Subcutaneous abdominal adipose tissue (tissue), 5 donors: ENCODE data around the gene MPV17.

Source experiments
- H3K27ac ChIP-seq: one replicate; pipeline ENCODE4 v1.7.0; 2013; ENCODE audit warnings: low read depth, mild to moderate bottlenecking, inconsistent platforms, low read length, moderate library complexity
- H3K27me3 ChIP-seq, 5 donors: one replicate each; pipeline ENCODE4 v1.7.0; 2013; ENCODE audit warnings: low read length in 5 of 5, inconsistent platforms in 1 of 5; ENCODE audit not compliant: control insufficient read depth in 5 of 5, insufficient read depth in 4 of 5
- H3K36me3 ChIP-seq, 5 donors: one replicate each; pipeline ENCODE4 v1.7.0; 2013; ENCODE audit warnings: low read length in 5 of 5; ENCODE audit not compliant: control insufficient read depth in 5 of 5, insufficient read depth in 5 of 5
- H3K4me1 ChIP-seq, 5 donors: one replicate each; pipeline ENCODE4 v1.7.0; 2013; ENCODE audit warnings: low read length in 5 of 5, mild to moderate bottlenecking in 3 of 5, moderate library complexity in 1 of 5; ENCODE audit not compliant: control insufficient read depth in 5 of 5, insufficient read depth in 5 of 5
- H3K4me3 ChIP-seq, 5 donors: one replicate each; pipeline ENCODE4 v1.7.0; 2013; ENCODE audit warnings: low read length in 5 of 5, low read depth in 1 of 5
- H3K9ac ChIP-seq, 5 donors: one replicate each; pipeline ENCODE4 v1.7.0; 2013; ENCODE audit warnings: low read length in 5 of 5, mild to moderate bottlenecking in 4 of 5, moderate library complexity in 3 of 5
- H3K9me3 ChIP-seq, 5 donors: one replicate each; pipeline ENCODE4 v1.7.0; 2013; ENCODE audit warnings: low read length in 5 of 5; ENCODE audit not compliant: control insufficient read depth in 5 of 5
- donor health status: healthy.
- donor health status: healthy.
- donor health status: healthy.
- donor health status: healthy.
- donor health status: healthy.

Gene MPV17

GRCh38 chr2:27322766-27323595 is at the start of gene MPV17:
Gene MPV17 (minus strand): TSS chr2:27323097. CDS start chr2:27322517, 580 bp downstream.
- Histone ChIP-seq H3K9ac (peak within 1 kb of the TSS; percentile 94 to 99 (median 99)), H3K27ac (peak within 1 kb of the TSS; percentile 97), H3K36me3 (peaks cover 8 to 21% (median 18%) of the 10 kb centered on the region in 5 donors), H3K4me1 (peaks cover 9 to 31% (median 28%) of the 10 kb centered on the region in 5 donors), H3K27me3 (no peaks in the 10 kb centered on the region), H3K4me3 (peak within 1 kb of the TSS; percentile 87 to 98 (median 90)), H3K9me3 (no peaks in the 10 kb centered on the region)

GRCh38 chr2:27370816-27371620 is 48.1 kb upstream of the MPV17 start:
- peak overlapping the region; percentile 70 to 98 (median 91) for H3K4me3 ChIP-seq
- peak overlapping the region; percentile 96 for H3K27ac ChIP-seq
- peak overlapping the region; percentile 97 to 100 (median 99) for H3K9ac ChIP-seq
- H3K36me3 ChIP-seq = peaks cover 11 to 65% (median 55%) of the 10 kb centered on the region in 5 donors
- H3K9me3 ChIP-seq = no peaks in the 10 kb centered on the region
- H3K27me3 ChIP-seq = no peaks in the 10 kb centered on the region
- peaks cover 10 to 39% (median 33%) of the 10 kb centered on the region in 5 donors for H3K4me1 ChIP-seq

- Histone ChIP-seq H3K4me3 (peak within 1 kb of the TSS; percentile 78 to 98 (median 91)), H3K27ac (peak within 1 kb of the TSS; percentile 96), H3K9ac (peak within 1 kb of the TSS; percentile 97 to 100 (median 99)), H3K27me3 (no peaks in the 10 kb centered on the region), H3K36me3 (peaks cover 11 to 64% (median 54%) of the 10 kb centered on the region in 5 donors), H3K4me1 (peaks cover 10 to 39% (median 33%) of the 10 kb centered on the region in 5 donors), H3K9me3 (no peaks in the 10 kb centered on the region)
These were observed 47.3 kb upstream of the MPV17 start, which contains the start of the genes EIF2B4 and SNX17 for GRCh38 chr2:27370026-27370815. Gene EIF2B4 (minus strand): TSS chr2:27370338. CDS start chr2:27370314, 24 bp downstream. Gene SNX17 (plus strand): TSS chr2:27370616. CDS start chr2:27370744, 128 bp downstream.

- peak overlapping the region; percentile 96 for H3K27ac ChIP-seq
- no peaks in the 10 kb centered on the region for H3K27me3 ChIP-seq
- H3K9ac ChIP-seq = peak overlapping the region; percentile 82 to 99 (median 95)
- peaks cover 10 to 39% (median 33%) of the 10 kb centered on the region in 5 donors for H3K4me1 ChIP-seq
- peak overlapping the region; percentile 78 to 98 (median 91) for H3K4me3 ChIP-seq
- no peaks in the 10 kb centered on the region for H3K9me3 ChIP-seq
- H3K36me3 ChIP-seq = peaks cover 11 to 61% (median 54%) of the 10 kb centered on the region in 5 donors
These were observed 46.7 kb upstream of the MPV17 start for GRCh38 chr2:27369471-27370025.

- H3K9ac ChIP-seq = no peak overlapping the region
- peaks cover 0 to 3% (median 3%) of the 10 kb centered on the region in 5 donors for H3K4me1 ChIP-seq
- no peak overlapping the region for H3K27ac ChIP-seq
- no peaks in the 10 kb centered on the region for H3K9me3 ChIP-seq
- no peak overlapping the region for H3K4me3 ChIP-seq
- no peaks in the 10 kb centered on the region for H3K27me3 ChIP-seq
- H3K36me3 ChIP-seq = peaks cover 15 to 52% (median 45%) of the 10 kb centered on the region in 5 donors
These were observed 41.0 kb upstream of the MPV17 start for GRCh38 chr2:27363933-27364332.

- Histone ChIP-seq H3K27ac (no peak overlapping the region), H3K4me1 (peaks cover 0 to 7% (median 4%) of the 10 kb centered on the region in 5 donors), H3K9ac (no peak overlapping the region), H3K36me3 (peaks cover 11 to 44% (median 40%) of the 10 kb centered on the region in 5 donors), H3K4me3 (no peak overlapping the region), H3K27me3 (no peaks in the 10 kb centered on the region), H3K9me3 (no peaks in the 10 kb centered on the region)
These were observed 40.0 kb upstream of the MPV17 start for GRCh38 chr2:27362678-27363420.

- Histone ChIP-seq H3K4me1 (peaks cover 7 to 39% (median 30%) of the 10 kb centered on the region in 5 donors), H3K4me3 (peak within 1 kb of the TSS; percentile 96 to 99 (median 98)), H3K27ac (peak within 1 kb of the TSS; percentile 92), H3K9me3 (no peaks in the 10 kb centered on the region), H3K36me3 (no peaks in the 10 kb centered on the region), H3K9ac (peak within 1 kb of the TSS; percentile 76 to 97 (median 93)), H3K27me3 (no peaks in the 10 kb centered on the region)
These were observed 33.7 kb upstream of the MPV17 start, which contains the start of gene GTF3C2 for GRCh38 chr2:27356382-27357181. Gene GTF3C2 (minus strand): TSS chr2:27356764. CDS start chr2:27343554, 13,210 bp downstream.

GRCh38 chr2:27356056-27356381 is 33.1 kb upstream of the MPV17 start:
- Histone ChIP-seq H3K27me3 (no peaks in the 10 kb centered on the region), H3K36me3 (no peaks in the 10 kb centered on the region), H3K4me1 (peaks cover 7 to 39% (median 30%) of the 10 kb centered on the region in 5 donors), H3K27ac (peak overlapping the region; percentile 92), H3K9me3 (no peaks in the 10 kb centered on the region), H3K4me3 (peak overlapping the region; percentile 96 to 99 (median 98)), H3K9ac (peak overlapping the region; percentile 76 to 97 (median 93))
